ENCODE measurements around the gene RABL3. TPM values are rescaled to one million over a fixed set of nuclear protein-coding genes. Genes with fewer than 3 reads are reported as not detected.

The RABL3 gene
- total and polyA plus RNA-seq, 12 donors, result 2.8 to 33.9 (median 20.4) TPM

GRCh38 chr3:120649830-120650233, 92.5 kb downstream of the RABL3 start:
- Histone ChIP-seq H3K27me3 (no peaks in the 10 kb centered on the region), H3K4me3 (no peak overlapping the region), H3K27ac (no peak overlapping the region), H3K36me3 (no peaks in the 10 kb centered on the region), H3K9me3 (no peaks in the 10 kb centered on the region), H3K4me1 (peaks cover 0 to 16% (median 5%) of the 10 kb centered on the region in 9 donors)
- no peak for ATAC-seq
- no peak for DNase-seq
- intact Hi-C loops (cut with DNase I), result no loop called here
- 74 to 80% methylated on average over 3 of the region's 3 CpGs for WGBS, 2 donors
- no peak for TF ChIP-seq CTCF (IDR thresholded peaks at IDR 0.05)

GRCh38 chr3:120648290-120648689, 94.0 kb downstream of the RABL3 start:
- no peaks in the 10 kb centered on the region for H3K27me3 ChIP-seq
- DNase-seq, result no peak
- H3K36me3 ChIP-seq, result no peaks in the 10 kb centered on the region
- H3K27ac ChIP-seq, result no peak overlapping the region
- intact Hi-C loops (cut with DNase I), result no loop called here
- peaks cover 0 to 23% (median 5%) of the 10 kb centered on the region in 9 donors for H3K4me1 ChIP-seq
- no peak for ATAC-seq
- TF ChIP-seq CTCF (IDR thresholded peaks at IDR 0.05), result no peak
- no peaks in the 10 kb centered on the region for H3K9me3 ChIP-seq
- 89 to 90% methylated on average over 5 of the region's 5 CpGs for WGBS, 2 donors
- no peak overlapping the region for H3K4me3 ChIP-seq

- no peaks in the 10 kb centered on the region for H3K27me3 ChIP-seq
- WGBS, 2 donors, result 42 to 47% methylated on average over 5 of the region's 5 CpGs
- peaks cover 0 to 23% (median 8%) of the 10 kb centered on the region in 9 donors for H3K4me1 ChIP-seq
- H3K9me3 ChIP-seq, result no peaks in the 10 kb centered on the region
- H3K27ac ChIP-seq, result peak overlapping the region in 5 of 10 donors; percentile 14 to 67 (median 47)
- intact Hi-C loops (cut with DNase I), result no loop called here
- ATAC-seq (peak in 5 of 8 donors; percentile 42 to 86 (median 67)), DNase-seq (peak in 1 of 2 donors; percentile 8)
- no peak for TF ChIP-seq CTCF (IDR thresholded peaks at IDR 0.05)
- H3K4me3 ChIP-seq, result no peak overlapping the region
- no peaks in the 10 kb centered on the region for H3K36me3 ChIP-seq
Observed at GRCh38 chr3:120646771-120647432, 95.4 kb downstream of the RABL3 start.

- Histone ChIP-seq H3K9me3 (no peaks in the 10 kb centered on the region), H3K4me1 (peaks cover 0 to 23% (median 8%) of the 10 kb centered on the region in 9 donors), H3K27ac (peak overlapping the region in 5 of 10 donors; percentile 10 to 60 (median 47)), H3K4me3 (no peak overlapping the region), H3K27me3 (no peaks in the 10 kb centered on the region), H3K36me3 (no peaks in the 10 kb centered on the region)
- TF ChIP-seq CTCF (IDR thresholded peaks at IDR 0.05), result no peak
- DNase-seq (peak in 1 of 2 donors; percentile 7), ATAC-seq (peak in 7 of 8 donors; percentile 35 to 53 (median 47))
- intact Hi-C loops (cut with DNase I), result no loop called here
- 37 to 47% methylated on average over 5 of the region's 5 CpGs for WGBS, 2 donors
Observed at GRCh38 chr3:120645083-120645845, 97.1 kb downstream of the RABL3 start.
